ACC112 (cell line): ENCODE results near the gene AKAP10.

Experiments
- H2AFZ ChIP-seq: fragments of 200-600 bp; sonication (generic); one replicate; pipeline ENCODE4 v1.6.0; 2017; ENCODE audit warnings: antibody characterized with exemption, low read length; ENCODE audit not compliant: unreplicated experiment
- H3K27ac ChIP-seq: fragments of 200-600 bp; sonication (generic); 2 replicates; pipeline ENCODE4 v1.5.1; 2014; ENCODE audit warnings: low read depth, mild to moderate bottlenecking, antibody characterized with exemption, low read length, moderate library complexity
- H3K27me3 ChIP-seq: fragments of 200-600 bp; sonication (generic); 2 replicates; pipeline ENCODE4 v1.6.1; 2014; ENCODE audit warnings: mild to moderate bottlenecking, antibody characterized with exemption, low read length, moderate library complexity, mixed read lengths; ENCODE audit not compliant: insufficient read depth
- H3K36me3 ChIP-seq: fragments of 200-600 bp; sonication (generic); 2 replicates; pipeline ENCODE4 v1.6.1; 2016; ENCODE audit warnings: mild to moderate bottlenecking, antibody characterized with exemption, low read length, moderate library complexity, mixed read lengths; ENCODE audit not compliant: insufficient read depth
- H3K4me1 ChIP-seq: fragments of 200-600 bp; sonication (generic); one replicate; pipeline ENCODE4 v1.6.1; 2016; ENCODE audit warnings: low read length, mixed read lengths; ENCODE audit not compliant: insufficient read depth, unreplicated experiment, control insufficient read depth
- H3K4me3 ChIP-seq: fragments of 200-600 bp; sonication (generic); 2 replicates; pipeline ENCODE4 v1.5.1; 2014; ENCODE audit warnings: mild to moderate bottlenecking, low read depth, low read length
- H3K79me2 ChIP-seq: fragments of 200-600 bp; sonication (generic); one replicate; pipeline ENCODE4 v1.6.0; 2016; ENCODE audit warnings: low read length; ENCODE audit not compliant: control insufficient read depth, unreplicated experiment, insufficient read depth

Gene AKAP10

DNA sequence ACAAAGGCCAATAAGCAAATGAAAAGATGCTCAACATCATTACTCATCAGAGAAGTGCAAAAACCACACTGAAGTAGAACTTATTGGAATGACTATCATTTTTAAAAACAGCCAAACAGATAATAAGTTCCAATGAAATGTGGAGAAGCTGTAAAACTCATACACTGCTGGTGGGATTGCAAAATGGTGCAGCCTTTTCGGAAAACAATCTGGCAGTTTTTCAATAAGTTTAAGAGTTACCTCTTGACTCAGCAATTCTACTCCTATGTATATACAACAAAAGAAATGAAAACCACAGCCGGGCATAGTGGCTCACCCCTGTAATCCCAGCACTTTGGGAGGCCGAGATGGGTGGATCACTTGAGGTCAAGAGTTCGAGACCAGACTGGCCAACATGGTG lies 49.3 kb downstream of the AKAP10 start:
- Histone ChIP-seq H3K4me3 (no peak overlapping the region), H3K27me3 (no peaks in the 10 kb centered on the region), H3K36me3 (peaks cover 30% of the 10 kb centered on the region), H3K79me2 (no peaks in the 10 kb centered on the region), H3K4me1 (peaks cover 1% of the 10 kb centered on the region), H2AFZ (no peak overlapping the region), H3K27ac (no peak overlapping the region)

DNA sequence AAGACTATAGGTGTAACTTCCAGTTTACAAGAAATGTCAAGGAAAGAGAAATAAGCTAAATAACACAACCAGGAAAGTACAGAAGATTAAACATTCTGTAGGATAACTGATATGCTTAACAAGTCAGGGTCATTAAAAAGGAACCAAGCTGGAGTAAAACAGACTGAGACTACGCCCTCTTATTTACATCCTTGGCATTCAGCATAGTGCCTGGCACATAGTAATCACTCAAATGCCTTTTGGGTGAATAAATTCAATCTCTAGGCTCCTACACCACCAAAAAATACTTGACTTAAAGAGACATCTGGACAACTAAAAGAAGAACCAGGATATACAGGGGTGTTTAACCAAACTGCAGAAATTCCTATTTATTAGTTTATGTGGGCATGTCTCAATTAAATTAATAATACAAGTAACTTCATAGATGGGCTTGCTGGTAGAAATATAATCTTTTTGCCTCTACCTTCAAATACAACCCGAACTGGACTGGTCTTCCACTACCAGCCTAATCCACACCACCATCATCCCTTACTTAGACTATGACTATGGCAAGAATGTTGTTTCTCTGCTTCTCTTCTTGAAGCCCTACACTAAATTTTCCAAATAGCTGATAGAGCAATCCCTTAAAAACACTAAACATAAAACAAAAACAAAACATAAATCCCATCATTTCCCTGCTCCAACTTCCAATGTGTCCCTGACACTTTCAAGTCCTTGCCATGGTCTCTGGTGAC lies 62.2 kb downstream of the AKAP10 start:
- no peak overlapping the region for H2AFZ ChIP-seq
- H3K27me3 ChIP-seq: no peaks in the 10 kb centered on the region
- H3K4me3 ChIP-seq: no peak overlapping the region
- H3K4me1 ChIP-seq: no peaks in the 10 kb centered on the region
- H3K36me3 ChIP-seq: peaks cover 15% of the 10 kb centered on the region
- no peaks in the 10 kb centered on the region for H3K79me2 ChIP-seq
- no peak overlapping the region for H3K27ac ChIP-seq

DNA sequence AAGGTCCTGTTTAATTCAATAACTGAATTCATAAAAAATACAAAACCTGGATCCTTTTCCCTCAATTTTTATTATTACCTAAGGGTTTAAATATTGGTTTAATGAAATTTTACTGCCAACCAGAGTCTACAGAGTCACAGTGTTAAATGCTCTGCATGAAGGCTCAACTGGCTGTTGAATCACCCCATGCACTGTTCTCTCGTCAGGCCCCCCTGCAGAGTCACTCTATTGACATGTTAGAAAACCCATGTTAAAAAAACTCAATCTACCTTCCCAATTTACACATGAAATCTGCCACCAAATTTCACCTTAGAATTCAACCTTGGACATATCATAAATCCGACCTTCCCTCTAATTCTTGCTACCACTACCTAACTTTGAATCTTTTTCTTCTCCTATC lies 66.6 kb downstream of the AKAP10 start:
- H3K4me1 ChIP-seq: no peaks in the 10 kb centered on the region
- no peaks in the 10 kb centered on the region for H3K27me3 ChIP-seq
- H3K36me3 ChIP-seq: peaks cover 8% of the 10 kb centered on the region; the same call in 1 of the 2 replicates
- H2AFZ ChIP-seq: no peak overlapping the region
- no peak overlapping the region for H3K4me3 ChIP-seq
- no peak overlapping the region for H3K27ac ChIP-seq
- H3K79me2 ChIP-seq: no peaks in the 10 kb centered on the region

DNA sequence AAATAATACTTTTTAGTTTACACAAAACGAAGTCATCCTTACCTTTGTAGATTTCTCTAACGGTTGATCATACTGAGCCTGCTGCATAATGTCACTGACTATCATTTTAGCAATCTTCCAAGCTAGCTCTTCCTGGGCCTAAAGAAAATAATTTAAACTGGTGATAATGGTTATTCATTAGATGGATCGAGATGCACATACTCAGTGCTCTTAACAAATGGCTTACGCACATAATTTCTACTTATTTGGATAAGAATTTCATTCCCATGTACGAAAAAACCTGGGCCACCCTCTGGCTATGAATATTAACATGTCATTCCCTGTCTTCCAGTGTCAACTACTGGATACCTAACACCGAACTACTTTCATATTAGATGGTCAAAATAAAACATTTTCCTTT lies 68.5 kb downstream of the AKAP10 start:
- no peak overlapping the region for H2AFZ ChIP-seq
- no peak overlapping the region for H3K27ac ChIP-seq
- no peaks in the 10 kb centered on the region for H3K27me3 ChIP-seq
- peaks cover 5% of the 10 kb centered on the region for H3K4me1 ChIP-seq
- no peaks in the 10 kb centered on the region for H3K79me2 ChIP-seq
- peaks cover 14% of the 10 kb centered on the region for H3K36me3 ChIP-seq
- H3K4me3 ChIP-seq: no peak overlapping the region

DNA sequence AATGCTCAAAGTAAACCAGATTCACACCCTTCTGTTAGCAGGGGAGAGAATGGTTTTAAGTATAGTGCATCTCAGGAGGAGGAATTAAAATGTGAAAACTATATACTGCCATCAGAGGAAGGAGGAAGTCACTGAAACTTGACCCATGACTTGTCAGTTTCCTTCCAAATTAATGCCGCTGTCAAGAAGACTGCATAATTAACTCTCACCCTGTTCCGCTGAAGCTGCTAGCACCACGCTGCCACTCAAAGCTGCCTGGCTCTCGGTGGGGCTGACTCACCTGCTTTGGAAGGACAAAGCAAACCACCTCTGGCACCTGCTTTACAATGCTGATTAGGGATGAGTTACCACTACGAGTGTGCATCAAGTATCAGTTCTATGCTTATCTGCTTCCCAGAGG lies 72.1 kb downstream of the AKAP10 start:
- no peak overlapping the region for H2AFZ ChIP-seq
- H3K79me2 ChIP-seq: no peaks in the 10 kb centered on the region
- H3K27ac ChIP-seq: no peak overlapping the region
- H3K27me3 ChIP-seq: no peaks in the 10 kb centered on the region
- H3K4me3 ChIP-seq: no peak overlapping the region
- H3K36me3 ChIP-seq: peaks cover 10% of the 10 kb centered on the region
- peaks cover 18% of the 10 kb centered on the region for H3K4me1 ChIP-seq

DNA sequence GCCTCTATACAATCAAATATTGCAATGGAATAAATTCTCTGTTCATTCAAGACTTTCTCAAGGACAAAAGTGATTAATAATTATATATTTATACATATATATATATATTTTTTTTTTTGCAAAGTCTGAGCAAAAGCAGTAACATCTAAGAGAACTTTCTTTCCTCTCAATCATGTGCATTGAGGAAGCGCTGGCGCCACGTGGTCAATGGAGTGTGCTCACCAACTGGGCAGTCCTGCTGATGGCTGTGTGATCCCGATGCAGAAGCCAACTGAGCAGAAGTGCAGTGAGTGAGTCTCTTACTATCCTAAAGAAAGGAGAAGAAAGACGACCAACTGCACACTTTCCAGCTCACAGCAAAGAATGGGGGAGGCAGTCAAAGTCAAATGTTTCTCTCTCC lies 72.7 kb downstream of the AKAP10 start:
- Histone ChIP-seq H2AFZ (no peak overlapping the region), H3K36me3 (peaks cover 6% of the 10 kb centered on the region; the same call in 1 of the 2 replicates)

DNA sequence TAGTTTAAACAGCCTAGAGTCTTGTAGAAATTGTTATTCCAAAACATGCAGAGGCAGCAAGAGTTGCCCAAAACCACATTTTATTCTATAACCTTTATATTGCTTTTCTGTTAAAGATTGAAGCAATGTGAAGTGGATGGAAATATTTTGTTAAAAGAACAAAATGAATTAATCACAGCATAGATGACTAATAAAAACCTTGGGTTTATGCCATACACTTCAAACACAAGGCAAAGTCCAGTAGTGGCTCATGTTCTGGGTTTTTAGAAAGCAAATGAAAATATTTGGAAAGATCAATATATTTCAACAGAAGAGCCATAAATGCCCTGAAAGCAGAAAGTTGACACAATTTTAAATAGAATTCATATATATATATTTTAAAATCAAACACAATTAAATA lies 73.2 kb downstream of the AKAP10 start:
- Histone ChIP-seq H3K27ac (peak overlapping the region; percentile 57), H3K36me3 (peaks cover 6% of the 10 kb centered on the region; the same call in 1 of the 2 replicates)

More for the DNA sequence above, 72.7 kb downstream of the AKAP10 start:
- no peak overlapping the region for H3K4me3 ChIP-seq
- no peak overlapping the region for H3K27ac ChIP-seq
- H3K4me1 ChIP-seq: peaks cover 18% of the 10 kb centered on the region
- H3K79me2 ChIP-seq: no peaks in the 10 kb centered on the region
- no peaks in the 10 kb centered on the region for H3K27me3 ChIP-seq

DNA sequence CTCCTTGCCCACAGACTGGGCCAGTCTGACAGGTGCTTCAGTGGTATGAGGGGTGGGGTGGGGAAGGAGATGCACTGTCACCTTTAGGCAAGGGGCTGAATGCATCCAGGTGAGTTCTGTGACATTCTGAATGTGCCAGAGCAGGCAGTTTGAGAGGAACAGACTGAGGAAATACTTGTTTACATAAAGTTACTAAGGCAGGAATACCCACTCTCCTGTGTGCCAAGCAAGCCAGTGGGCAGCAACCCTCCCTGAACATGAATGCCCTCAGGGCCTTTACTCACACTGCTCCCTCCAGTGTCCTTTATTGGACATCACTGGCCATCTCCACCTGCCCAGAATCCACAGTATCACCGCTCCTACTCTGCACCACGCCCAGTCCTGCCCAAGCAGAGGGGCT lies 76.8 kb downstream of the AKAP10 start:
- Histone ChIP-seq H3K27ac (no peak overlapping the region), H2AFZ (no peak overlapping the region), H3K79me2 (no peaks in the 10 kb centered on the region), H3K4me3 (no peak overlapping the region), H3K36me3 (peaks cover 4% of the 10 kb centered on the region; the same call in 1 of the 2 replicates), H3K4me1 (peaks cover 36% of the 10 kb centered on the region), H3K27me3 (no peaks in the 10 kb centered on the region)

More for the DNA sequence above, 73.2 kb downstream of the AKAP10 start:
- peaks cover 18% of the 10 kb centered on the region for H3K4me1 ChIP-seq
- H2AFZ ChIP-seq: no peak overlapping the region
- H3K27me3 ChIP-seq: no peaks in the 10 kb centered on the region
- no peak overlapping the region; the same call in 1 of the 2 replicates for H3K4me3 ChIP-seq
- no peaks in the 10 kb centered on the region for H3K79me2 ChIP-seq

DNA sequence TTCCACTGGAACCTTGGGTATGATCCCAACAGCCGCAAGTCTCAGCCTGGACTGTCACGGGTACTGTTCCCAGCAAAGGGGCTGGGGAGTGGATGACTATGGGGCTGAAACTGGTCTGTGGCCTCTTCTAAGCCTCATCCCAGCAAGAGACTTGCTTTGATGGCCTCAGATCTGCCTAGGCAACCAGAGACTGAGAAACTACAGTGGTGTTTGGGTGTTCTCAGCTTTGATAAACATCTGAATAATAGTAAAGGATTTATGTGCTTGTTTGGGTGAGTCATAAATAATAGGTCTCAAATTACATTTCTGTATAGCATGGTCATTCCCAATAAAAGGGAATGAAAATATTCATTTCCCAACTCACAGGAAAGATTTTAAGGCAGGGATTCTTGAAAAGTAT lies 79.7 kb downstream of the AKAP10 start:
- Histone ChIP-seq H3K27ac (peak overlapping the region; percentile 57), H3K27me3 (no peaks in the 10 kb centered on the region), H2AFZ (no peak overlapping the region), H3K4me1 (peaks cover 18% of the 10 kb centered on the region), H3K79me2 (no peaks in the 10 kb centered on the region), H3K36me3 (no peaks in the 10 kb centered on the region), H3K4me3 (no peak overlapping the region)

DNA sequence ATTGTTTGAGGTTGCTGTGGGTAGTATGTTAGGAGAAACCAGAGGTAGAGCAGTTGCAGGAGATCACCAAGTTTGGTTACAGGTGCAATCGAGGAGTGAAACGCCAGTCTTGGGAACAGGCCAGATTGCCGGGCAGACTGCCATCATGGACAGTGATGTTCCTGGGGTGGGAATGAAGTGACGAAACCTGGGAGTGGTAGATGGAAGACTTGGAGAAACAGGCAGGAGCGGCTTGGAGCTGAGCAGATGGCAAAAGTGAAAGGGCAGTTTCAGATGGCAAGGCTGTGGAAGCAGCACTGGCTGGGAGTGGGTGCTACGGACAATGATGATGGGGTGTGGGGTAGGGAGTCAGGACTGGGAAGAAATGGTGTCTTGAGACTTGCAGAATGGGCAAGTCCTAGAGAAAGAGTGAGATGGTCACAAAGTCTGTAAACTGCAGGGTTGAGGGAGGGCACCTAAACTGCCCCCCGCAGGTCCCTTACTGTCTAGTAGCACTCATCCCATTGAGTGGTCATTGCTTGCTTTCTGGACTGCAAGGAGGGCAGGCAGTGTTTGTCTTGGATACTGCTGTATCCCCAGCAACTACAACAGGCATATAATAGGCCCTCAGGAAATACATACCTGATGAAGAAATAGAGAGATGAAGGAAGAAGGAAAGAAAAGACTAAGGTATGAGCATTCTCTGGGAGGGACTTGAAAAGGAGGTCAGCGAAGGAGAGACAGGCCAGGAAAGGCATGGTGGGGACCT lies 80.4 kb downstream of the AKAP10 start:
- no peaks in the 10 kb centered on the region for H3K27me3 ChIP-seq

DNA sequence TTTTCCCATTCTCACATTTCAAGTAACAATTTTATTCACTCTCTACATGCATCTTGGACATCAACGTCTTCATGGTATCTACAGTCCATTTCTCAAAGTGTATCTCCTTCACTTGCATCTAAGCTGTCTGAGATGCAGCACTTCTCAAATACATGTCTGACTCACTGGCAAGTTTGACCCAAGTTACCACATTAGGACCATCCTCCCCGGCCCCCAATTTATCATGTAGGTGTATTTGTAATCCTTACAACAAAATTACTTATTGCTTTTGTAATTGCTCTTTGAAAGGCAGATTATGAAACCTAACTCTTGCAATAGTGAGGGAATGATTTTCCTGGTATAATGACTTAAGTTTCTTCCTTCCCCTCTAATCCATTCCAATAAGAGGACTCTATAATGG lies 80.9 kb downstream of the AKAP10 start:
- H3K4me3 ChIP-seq: no peak overlapping the region
- no peak overlapping the region for H2AFZ ChIP-seq
- H3K79me2 ChIP-seq: no peaks in the 10 kb centered on the region
- no peaks in the 10 kb centered on the region for H3K36me3 ChIP-seq
- no peaks in the 10 kb centered on the region for H3K27me3 ChIP-seq
- H3K4me1 ChIP-seq: peaks cover 17% of the 10 kb centered on the region
- H3K27ac ChIP-seq: no peak overlapping the region

More for the DNA sequence above, 80.4 kb downstream of the AKAP10 start:
- peaks cover 17% of the 10 kb centered on the region for H3K4me1 ChIP-seq
- no peaks in the 10 kb centered on the region for H3K36me3 ChIP-seq
- no peak overlapping the region for H2AFZ ChIP-seq
- H3K27ac ChIP-seq: peak overlapping the region; percentile 57
- no peak overlapping the region for H3K4me3 ChIP-seq
- no peaks in the 10 kb centered on the region for H3K79me2 ChIP-seq
